Heart right ventricle (tissue), 16 donors: ENCODE results near the gene AMT. TPM values are rescaled to one million over a fixed set of nuclear protein-coding genes. Genes with fewer than 3 reads are reported as not detected.
"Not testable (repeated sequence)": the region's sequence is repeated elsewhere in the genome, so short reads cannot be mapped to it uniquely, and the experiment has no call there.

Experiments
- ATAC-seq, 8 donors: fragments of 200-7000 bp; cut with Tn5 transposase; one replicate each; pipeline ENCODE4 v1.9.1; 2020; ENCODE audit warnings: mild to moderate bottlenecking in 8 of 8, moderate library complexity in 8 of 8, moderate number of reproducible peaks in 1 of 8
- DNase-seq, 2 donors: peaks; one replicate each; pipeline ENCODE4 v3.0.0-alpha.2; 2020
- H3K27ac ChIP-seq, 10 donors: fragments of 200-600 bp; sonication (generic) in 2 of 10; one replicate each; pipeline versions ENCODE4 v1.5.0 to v1.8.0; 2020 to 2022; ENCODE audit warnings: mild to moderate bottlenecking in 3 of 10
- H3K27me3 ChIP-seq, 7 donors: fragments of 200-600 bp; one replicate each; pipeline ENCODE4 v1.8.0; 2021 to 2022; ENCODE audit warnings: mild to moderate bottlenecking in 2 of 7
- H3K36me3 ChIP-seq, 9 donors: fragments of 200-600 bp; sonication (generic) in 1 of 9; one replicate each; pipeline versions ENCODE4 v1.5.0 to v1.8.0; 2020 to 2022; ENCODE audit warnings: mild to moderate bottlenecking in 2 of 9
- H3K4me1 ChIP-seq, 9 donors: fragments of 200-600 bp; sonication (generic) in 1 of 9; one replicate each; pipeline versions ENCODE4 v1.5.0 to v1.8.0; 2020 to 2022; ENCODE audit warnings: mild to moderate bottlenecking in 4 of 9
- H3K4me3 ChIP-seq, 10 donors: fragments of 200-600 bp; sonication (generic) in 2 of 10; one replicate each; pipeline versions ENCODE4 v1.5.0 to v1.8.0; 2020 to 2022; ENCODE audit warnings: mild to moderate bottlenecking in 7 of 10, moderate library complexity in 2 of 10
- H3K9me3 ChIP-seq, 11 donors: fragments of 200-600 bp in 10 of 11; sonication (generic) in 2 of 11; one replicate each; pipeline versions ENCODE4 v1.5.0 to v1.8.0; 2013 to 2022; ENCODE audit warnings: mild to moderate bottlenecking in 2 of 11, control low read depth in 1 of 11, moderate library complexity in 1 of 11
- WGBS, 2 donors: extraction: QIAGEN DNeasy Blood & Tissue Kit; methylation state at CpG; one replicate each; pipeline ENCODE4 v1.1.7; 2013; ENCODE audit warnings: inconsistent platforms in 1 of 2; 5-methylcytosine and 5-hydroxymethylcytosine counted together
- intact Hi-C, 10 donors: fragments of 100-400 bp; cut with DNase I; formaldehyde crosslinking; loops; one replicate each; pipeline versions ENCODE4 v1.11.1 to v1.14.2; 2022
- polyA plus RNA-seq, 2 donors: library from polyadenylated mRNA; stranded (reverse); fragments of 200-250 nt; gene quantifications; one replicate each; pipeline ENCODE4 v1.2.3, GENCODE V29; 2013
- total RNA-seq, 10 donors: library from RNA; stranded (reverse); fragmentation: NEBNext Ultra II Directional in 3 of 10; extraction: Animal tissue kit (Norgen Biotek cat#: 25700) in 3 of 10; gene quantifications; one replicate each; pipeline versions ENCODE4 v1.2.1 to v1.2.4, GENCODE V29; 2021 to 2023
- TF ChIP-seq, protein P1 (sequence below), 9 donors: fragments of 200-600 bp; sonication (generic) in 2 of 9; IDR thresholded peaks; one replicate each; pipeline versions ENCODE4 v1.5.0 to v1.8.0; 2021 to 2022; ENCODE audit warnings: antibody characterized with exemption in 9 of 9, mild to moderate bottlenecking in 5 of 9, moderate library complexity in 1 of 9
- donor health status: Arrhythmogenic right ventricular cardiomyopathy.
- donor health status: ischemic (EF 13 %, LVEDD 7.1; RV severe dilation, severe dysfunction).
- donor health status: healthy with polysubstance abuse.
- donor health status: DM: no; HTN: yes; CAD: no.
- donor health status: DM: no; HTN: no; CAD: no.
- donor health status: ischemic (EF 25% LVEDD 6.9; RV normal size, moderate dysfunction).
- donor health status: ischemic (EF 25% LVEDD 5.7; RV mildly dilated, moderate dysfunction).
- donor health status: healthy.
- donor health status: DM: yes; HTN: yes; CAD: no.
- donor health status: Ischemic cardiomyopathy.
- donor health status: ischemic (EF 35%, LVEDD 5.7; RV mildly dilated, moderate dysfunction).
- donor health status: nonischemic (EF 11% LVEDD 7.7; RV severe dilation, severe dysfunction).
- donor health status: DM: yes; HTN: yes; CAD: no.
- donor health status: PGD.
- donor health status: ischemic (EF 29% LVEDD 5.4; RV normal size, mild dysfunction).
- donor health status: nonischemic (EF 23%, LVEDD 6.1; RV moderate dilation, normal function).

The AMT gene
- total and polyA plus RNA-seq, 12 donors: 3.2 to 40.9 (median 31.1) TPM

DNA sequence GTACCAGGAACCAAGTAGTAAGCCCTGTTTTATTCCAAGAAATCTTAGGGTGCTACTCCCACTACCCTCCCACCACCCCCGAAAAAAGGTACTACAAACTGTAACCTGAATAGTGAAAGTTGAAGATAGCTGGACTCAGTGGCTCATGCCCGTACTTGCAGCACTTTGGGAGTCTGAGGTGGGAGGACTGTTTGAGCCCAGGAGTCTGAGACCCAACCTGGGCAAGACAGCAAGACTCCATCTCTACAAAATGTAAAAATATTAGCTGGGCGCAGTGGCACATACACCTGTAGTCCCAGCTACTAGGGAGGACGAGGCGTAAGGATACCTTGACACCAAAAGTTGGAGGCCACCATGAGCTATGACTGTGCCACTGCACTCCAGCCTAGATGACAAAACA is 18.4 kb downstream of the AMT start:
- ATAC-seq (no peak), DNase-seq (no peak)
- H3K36me3 ChIP-seq: peaks cover 0 to 37% (median 0%) of the 10 kb centered on the region in 9 donors
- TF ChIP-seq, protein P1, sequence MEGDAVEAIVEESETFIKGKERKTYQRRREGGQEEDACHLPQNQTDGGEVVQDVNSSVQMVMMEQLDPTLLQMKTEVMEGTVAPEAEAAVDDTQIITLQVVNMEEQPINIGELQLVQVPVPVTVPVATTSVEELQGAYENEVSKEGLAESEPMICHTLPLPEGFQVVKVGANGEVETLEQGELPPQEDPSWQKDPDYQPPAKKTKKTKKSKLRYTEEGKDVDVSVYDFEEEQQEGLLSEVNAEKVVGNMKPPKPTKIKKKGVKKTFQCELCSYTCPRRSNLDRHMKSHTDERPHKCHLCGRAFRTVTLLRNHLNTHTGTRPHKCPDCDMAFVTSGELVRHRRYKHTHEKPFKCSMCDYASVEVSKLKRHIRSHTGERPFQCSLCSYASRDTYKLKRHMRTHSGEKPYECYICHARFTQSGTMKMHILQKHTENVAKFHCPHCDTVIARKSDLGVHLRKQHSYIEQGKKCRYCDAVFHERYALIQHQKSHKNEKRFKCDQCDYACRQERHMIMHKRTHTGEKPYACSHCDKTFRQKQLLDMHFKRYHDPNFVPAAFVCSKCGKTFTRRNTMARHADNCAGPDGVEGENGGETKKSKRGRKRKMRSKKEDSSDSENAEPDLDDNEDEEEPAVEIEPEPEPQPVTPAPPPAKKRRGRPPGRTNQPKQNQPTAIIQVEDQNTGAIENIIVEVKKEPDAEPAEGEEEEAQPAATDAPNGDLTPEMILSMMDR (IDR thresholded peaks at IDR 0.05): no peak
- no peaks in the 10 kb centered on the region for H3K27me3 ChIP-seq
- no peaks in the 10 kb centered on the region for H3K9me3 ChIP-seq
- peaks cover 6 to 91% (median 71%) of the 10 kb centered on the region in 9 donors for H3K4me1 ChIP-seq
- intact Hi-C loops: loop anchor here in 1 of 10 donors (5.0 kb wide), 1 partner anchor 42 kb away; no protein-coding TSS in a partner anchor
- no peak overlapping the region for H3K27ac ChIP-seq
- WGBS, 2 donors: 98% methylated on average over 5 of the region's 5 CpGs
- H3K4me3 ChIP-seq: no peak overlapping the region

DNA sequence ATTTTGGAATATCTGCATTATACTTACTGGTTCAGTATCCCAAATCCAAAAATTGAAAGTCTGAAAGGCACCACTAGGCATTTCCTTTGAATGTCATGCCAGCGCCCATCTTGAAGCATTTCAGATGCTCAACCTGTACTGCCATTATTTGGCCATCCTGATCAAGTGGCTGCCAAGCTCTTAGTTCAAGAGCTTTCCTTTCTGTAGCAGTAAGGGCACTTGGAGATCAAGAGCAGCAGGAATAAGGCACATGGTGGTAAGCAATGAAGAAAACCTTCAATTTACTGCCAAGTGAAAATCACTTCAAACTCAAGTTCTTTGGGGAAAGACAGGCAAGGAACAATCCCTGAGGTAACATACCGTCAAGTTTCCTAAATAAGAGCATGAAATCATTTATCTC is 20.5 kb downstream of the AMT start:
- 81 to 85% methylated on average over 2 of the region's 2 CpGs for WGBS, 2 donors
- H3K27ac ChIP-seq: peak overlapping the region in 1 of 10 donors; percentile 18

DNA sequence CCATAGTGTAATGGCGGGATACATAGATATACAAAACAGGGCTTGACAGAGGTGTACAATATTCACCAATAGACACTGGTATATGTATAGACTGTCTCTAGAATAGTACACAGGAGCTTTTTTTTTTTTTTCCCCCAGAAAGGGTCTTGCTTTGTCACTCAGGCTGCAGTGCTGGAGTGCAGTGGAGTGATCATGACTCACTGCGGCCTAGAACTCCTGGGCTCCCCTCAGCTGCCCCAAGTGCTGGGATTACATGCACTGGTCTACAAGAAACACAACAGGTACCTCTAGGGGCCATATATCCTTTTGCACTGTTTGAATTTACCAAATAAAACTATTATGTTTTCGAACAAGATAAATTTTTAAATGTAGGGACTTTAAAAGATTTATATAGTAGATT is 22.8 kb downstream of the AMT start:
- TF ChIP-seq, protein P1 (IDR thresholded peaks at IDR 0.05): no peak
- Histone ChIP-seq H3K9me3 (no peaks in the 10 kb centered on the region), H3K27ac (peak overlapping the region in 1 of 10 donors; percentile 3), H3K4me1 (peaks cover 12 to 90% (median 69%) of the 10 kb centered on the region in 9 donors), H3K4me3 (no peak overlapping the region), H3K36me3 (peaks cover 0 to 63% (median 0%) of the 10 kb centered on the region in 9 donors), H3K27me3 (no peaks in the 10 kb centered on the region)
- WGBS, 2 donors: 96 to 98% methylated on average over 3 of the region's 3 CpGs
- intact Hi-C loops: no loop called here
- no peak for ATAC-seq
- no peak for DNase-seq

More for the DNA sequence above, 20.5 kb downstream of the AMT start:
- Histone ChIP-seq H3K36me3 (peaks cover 0 to 49% (median 0%) of the 10 kb centered on the region in 9 donors), H3K27me3 (no peaks in the 10 kb centered on the region), H3K4me3 (no peak overlapping the region), H3K4me1 (peaks cover 12 to 91% (median 72%) of the 10 kb centered on the region in 9 donors), H3K9me3 (no peaks in the 10 kb centered on the region)
- TF ChIP-seq, protein P1 (IDR thresholded peaks at IDR 0.05): no peak
- DNase-seq (no peak), ATAC-seq (no peak)
- intact Hi-C loops: loop anchor here in 1 of 10 donors (5.0 kb wide), 1 partner anchor 39 kb away; no protein-coding TSS in a partner anchor

DNA sequence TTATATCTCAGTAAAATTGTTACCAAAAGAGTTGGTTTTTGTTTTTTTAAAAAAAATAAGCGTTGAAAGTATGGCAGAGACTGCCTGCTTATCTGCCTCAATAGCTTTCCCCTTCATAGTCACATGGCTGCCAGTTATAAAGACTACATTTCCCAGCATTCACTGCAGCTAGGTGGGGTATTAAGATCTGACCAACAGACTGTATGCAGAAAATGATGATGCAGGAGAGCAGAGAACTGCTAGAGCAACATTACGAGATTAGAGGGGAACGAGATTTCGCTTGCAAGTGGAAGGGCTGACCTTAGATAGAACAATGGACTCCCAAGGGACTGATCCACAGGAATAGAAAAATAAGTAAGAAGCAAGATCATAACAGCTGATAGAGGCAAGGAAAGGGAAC is 24.8 kb downstream of the AMT start:
- ATAC-seq: peak; percentile 78 to 92 (median 85)
- Histone ChIP-seq H3K4me3 (peak overlapping the region in 3 of 10 donors; percentile 0 to 35 (median 17)), H3K27me3 (no peaks in the 10 kb centered on the region), H3K9me3 (no peaks in the 10 kb centered on the region), H3K4me1 (peaks cover 12 to 95% (median 82%) of the 10 kb centered on the region in 9 donors), H3K36me3 (peaks cover 0 to 66% (median 0%) of the 10 kb centered on the region in 9 donors), H3K27ac (peak overlapping the region in 8 of 10 donors; percentile 46 to 86 (median 67))
- TF ChIP-seq, protein P1 (IDR thresholded peaks at IDR 0.05): no peak
- 31 to 32% methylated on average over 4 of the region's 4 CpGs for WGBS, 2 donors
- peak in 1 of 2 donors; percentile 72 for DNase-seq
- intact Hi-C loops: no loop called here

DNA sequence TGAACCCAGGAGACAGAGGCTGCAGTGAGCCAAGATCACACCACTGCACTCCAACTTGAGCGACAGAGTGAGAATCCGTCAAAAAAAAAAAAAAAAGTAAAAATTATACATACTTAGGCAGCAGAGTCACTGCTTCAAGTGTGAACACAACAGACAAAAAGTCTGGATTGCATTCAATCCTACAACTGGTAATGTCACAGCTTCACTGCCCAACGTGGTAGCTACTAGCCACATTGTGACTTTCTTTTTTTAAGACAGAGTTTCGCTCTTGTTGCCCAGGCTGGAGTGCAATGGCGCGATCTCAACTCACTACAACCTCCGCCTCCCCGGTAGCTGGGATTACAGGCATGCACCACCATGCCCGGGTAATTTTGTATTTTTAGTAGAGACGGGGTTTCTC is 31.0 kb downstream of the AMT start:
- ATAC-seq, H3K27ac ChIP-seq, H3K27me3 ChIP-seq, intact Hi-C loops, H3K4me3 ChIP-seq, H3K9me3 ChIP-seq, DNase-seq: not testable (repeated sequence)
- peaks cover 6 to 88% (median 64%) of the 10 kb centered on the region in 9 donors for H3K4me1 ChIP-seq
- 86 to 91% methylated on average over 10 of the region's 10 CpGs for WGBS, 2 donors
- H3K36me3 ChIP-seq: peaks cover 0 to 53% (median 0%) of the 10 kb centered on the region in 9 donors
